T-cell (primary cell): ENCODE measurements around the gene DYSF. TPM values are rescaled to one million over a fixed set of nuclear protein-coding genes. Genes with fewer than 3 reads are reported as not detected.
"Not testable (repeated sequence)": the region's sequence is repeated elsewhere in the genome, so short reads cannot be mapped to it uniquely, and the experiment has no call there.

Experiments
- ATAC-seq, 4 experiments: fragments of 200-7000 bp in 3 of 4; fragments of 150-1000 bp in 1 of 4; cut with Tn5 transposase; replicated peaks in 1 of 4; 1 replicate in 3 of 4; 2 replicates in 1 of 4; pipeline ENCODE4 v1.10.0; 2021; ENCODE audit warnings: moderate library complexity in 3 of 4, mild to moderate bottlenecking in 2 of 4, moderate number of reproducible peaks in 1 of 4
- CTCF ChIA-PET, 2 donors: fragments of 300-600 bp; sonication (Branson Sonifier 250); formaldehyde crosslinking; loops; one replicate each; lab custom pipeline; 2022; ENCODE audit warnings: antibody characterized with exemption in 2 of 2; lab: Charles Lee
- POLR2A ChIA-PET, 2 donors: fragments of 300-600 bp; sonication (Branson Sonifier 250); formaldehyde crosslinking; loops; one replicate each; lab custom pipeline; 2022; ENCODE audit warnings: antibody characterized with exemption in 2 of 2; lab: Charles Lee
- DNase-seq, 35 experiments: peaks; one replicate each; pipeline versions ENCODE4 v3.0.0 to v3.0.0-alpha.2; 2013 to 2023
- H3K27ac ChIP-seq: one replicate; pipeline ENCODE4 v1.5.1; 2013; ENCODE audit warnings: low read length
- H3K27me3 ChIP-seq, 2 experiments: replicated peaks in 1 of 2; 1 replicate in 1 of 2; 2 replicates in 1 of 2; pipeline versions ENCODE4 v1.6.1 to v1.7.0; 2013; ENCODE audit warnings: low read length in 1 of 2, mixed read lengths in 1 of 2; ENCODE audit not compliant: control insufficient read depth in 2 of 2, insufficient read depth in 2 of 2; ENCODE audit errors: extremely low read depth in 1 of 2
- H3K36me3 ChIP-seq, 2 donors: 1 replicate in 1 of 2; 2 replicates in 1 of 2; pipeline versions ENCODE4 v1.6.1 to v1.7.0; 2013; ENCODE audit warnings: low read length in 1 of 2; ENCODE audit not compliant: control insufficient read depth in 2 of 2, insufficient read depth in 1 of 2; ENCODE audit errors: extremely low read depth in 1 of 2
- H3K4me1 ChIP-seq, 2 experiments: 1 replicate in 1 of 2; 2 replicates in 1 of 2; pipeline versions ENCODE4 v1.6.1 to v1.7.0; 2013; ENCODE audit warnings: low read length in 2 of 2, mixed read lengths in 1 of 2; ENCODE audit not compliant: insufficient read depth in 2 of 2, control insufficient read depth in 1 of 2; ENCODE audit errors: extremely low read depth in 1 of 2
- H3K4me3 ChIP-seq, 2 donors: 1 replicate in 1 of 2; 2 replicates in 1 of 2; pipeline versions ENCODE4 v1.5.1 to v1.7.0; 2013; ENCODE audit warnings: mild to moderate bottlenecking in 2 of 2, low read length in 1 of 2, moderate library complexity in 1 of 2; ENCODE audit not compliant: control insufficient read depth in 1 of 2; ENCODE audit errors: extremely low read depth in 1 of 2
- H3K9me3 ChIP-seq: 2 replicates; pipeline ENCODE4 v1.7.0; 2013
- H3K27ac Mint-ChIP-seq, 2 donors: one replicate each; pipeline ENCODE4 v1.8.0; 2020 to 2021; ENCODE audit warnings: mild to moderate bottlenecking in 2 of 2, mixed read lengths in 2 of 2
- H3K27me3 Mint-ChIP-seq, 2 donors: one replicate each; pipeline ENCODE4 v1.8.0; 2021 to 2022; ENCODE audit warnings: mixed read lengths in 2 of 2
- H3K36me3 Mint-ChIP-seq: one replicate; pipeline ENCODE4 v1.8.0; 2021; ENCODE audit warnings: mixed read lengths
- H3K4me1 Mint-ChIP-seq, 3 donors: one replicate each; pipeline ENCODE4 v1.8.0; 2020 to 2022; ENCODE audit warnings: mixed read lengths in 3 of 3, mild to moderate bottlenecking in 1 of 3
- H3K4me3 Mint-ChIP-seq, 3 donors: one replicate each; pipeline ENCODE4 v1.8.0; 2020 to 2022; ENCODE audit warnings: mild to moderate bottlenecking in 3 of 3, mixed read lengths in 3 of 3, moderate library complexity in 3 of 3
- H3K9me3 Mint-ChIP-seq, 3 donors: one replicate each; pipeline ENCODE4 v1.8.0; 2020 to 2022; ENCODE audit warnings: mixed read lengths in 3 of 3
- WGBS: methylation state at CpG from one replicate; pipeline ENCODE4 v1.1.5; 2013; ENCODE audit warnings: missing lambda C conversion rate; ENCODE audit not compliant: insufficient coverage; 5-methylcytosine and 5-hydroxymethylcytosine counted together
- total RNA-seq, 35 experiments: library from RNA in 6 of 35; stranded (reverse) in 6 of 35; fragments of 120-200 nt in 1 of 35; gene quantifications; one replicate each; pipeline versions ENCODE4 v1.2.1 to v1.2.4 and lab custom pipeline; 2013 to 2026

DYSF gene
- total RNA-seq, 5 donors from 2014 or later (not counting 1 experiment from before 2014, with no cell fraction given) = 0.56 to 3.4 (median 1.9) TPM

GRCh38 chr2:71643674-71644357 is 190.5 kb downstream of the DYSF start:
- H3K4me3 ChIP-seq = no peak overlapping the region
- H3K9me3 ChIP-seq = no peaks in the 10 kb centered on the region
- 77% methylated on average over 3 of the region's 13 CpGs for WGBS
- H3K27me3 Mint-ChIP-seq = peaks cover 20 to 42% of the 10 kb centered on the region in 2 donors
- H3K36me3 ChIP-seq = no peaks in the 10 kb centered on the region
- DNase-seq = no peak
- no peaks in the 10 kb centered on the region for H3K36me3 Mint-ChIP-seq
- H3K4me1 Mint-ChIP-seq = no peaks in the 10 kb centered on the region
- ChIA-PET POLR2A (no interaction called here), CTCF (no interaction called here)
- no peak overlapping the region for H3K27ac ChIP-seq
- no peaks in the 10 kb centered on the region for H3K4me1 ChIP-seq
- H3K9me3 Mint-ChIP-seq = peaks cover 0 to 5% (median 0%) of the 10 kb centered on the region in 3 donors
- H3K4me3 Mint-ChIP-seq = no peak overlapping the region
- no peak overlapping the region for H3K27ac Mint-ChIP-seq
- no peak for ATAC-seq
- peaks cover 0 to 31% of the 10 kb centered on the region in 2 experiments for H3K27me3 ChIP-seq

GRCh38 chr2:71646028-71646427 is 192.7 kb downstream of the DYSF start:
- Mint-ChIP-seq H3K36me3 (no peaks in the 10 kb centered on the region), H3K4me1 (no peaks in the 10 kb centered on the region), H3K27ac (no peak overlapping the region), H3K9me3 (peaks cover 0 to 5% (median 0%) of the 10 kb centered on the region in 3 donors), H3K27me3 (peaks cover 25 to 46% of the 10 kb centered on the region in 2 donors), H3K4me3 (no peak overlapping the region)
- Histone ChIP-seq H3K9me3 (no peaks in the 10 kb centered on the region), H3K4me1 (no peaks in the 10 kb centered on the region), H3K4me3 (no peak overlapping the region), H3K27me3 (peaks cover 0 to 31% of the 10 kb centered on the region in 2 experiments), H3K36me3 (no peaks in the 10 kb centered on the region), H3K27ac (no peak overlapping the region)
- WGBS = 77% methylated on average over 2 of the region's 4 CpGs
- ChIA-PET CTCF (no interaction called here), POLR2A (no interaction called here)
- DNase-seq (no peak), ATAC-seq (no peak)

- no CpG with 5 or more reads among the region's 1 CpG for WGBS
- Histone ChIP-seq H3K4me1 (no peaks in the 10 kb centered on the region), H3K4me3 (no peak overlapping the region), H3K36me3 (no peaks in the 10 kb centered on the region), H3K27me3 (peaks cover 0 to 30% of the 10 kb centered on the region in 2 experiments), H3K9me3 (no peaks in the 10 kb centered on the region), H3K27ac (no peak overlapping the region)
- Mint-ChIP-seq H3K27me3 (peaks cover 25 to 40% of the 10 kb centered on the region in 2 donors), H3K4me3 (no peak overlapping the region), H3K9me3 (peaks cover 0 to 5% (median 0%) of the 10 kb centered on the region in 3 donors), H3K4me1 (no peaks in the 10 kb centered on the region), H3K27ac (no peak overlapping the region), H3K36me3 (no peaks in the 10 kb centered on the region)
- no peak for DNase-seq
- no peak for ATAC-seq
- POLR2A ChIA-PET = no interaction called here
- CTCF ChIA-PET = interaction anchor here in 1 of 2 donors (0.7 kb wide), 1 partner anchor 100 kb away, joined by 4 read pairs; no protein-coding TSS in a partner anchor
Observed at GRCh38 chr2:71647356-71647755, 194.0 kb downstream of the DYSF start.

- Histone ChIP-seq H3K9me3 (no peaks in the 10 kb centered on the region), H3K36me3 (no peaks in the 10 kb centered on the region), H3K4me1 (no peaks in the 10 kb centered on the region), H3K4me3 (no peak overlapping the region), H3K27ac (no peak overlapping the region), H3K27me3 (peaks cover 0 to 5% of the 10 kb centered on the region in 2 experiments)
- Mint-ChIP-seq H3K4me3 (no peak overlapping the region), H3K27me3 (peaks cover 0 to 2% of the 10 kb centered on the region in 2 donors), H3K27ac (no peak overlapping the region), H3K36me3 (no peaks in the 10 kb centered on the region), H3K4me1 (no peaks in the 10 kb centered on the region), H3K9me3 (peaks cover 13 to 20% (median 17%) of the 10 kb centered on the region in 3 donors)
- DNase-seq = no peak
- CTCF ChIA-PET = no interaction called here
- no peak for ATAC-seq
- POLR2A ChIA-PET = no interaction called here
- WGBS = 92% methylated on average over 2 of the region's 2 CpGs
Observed at GRCh38 chr2:71655498-71655897, 202.1 kb downstream of the DYSF start.

GRCh38 chr2:71658256-71658655 is 204.9 kb downstream of the DYSF start:
- peaks cover 13 to 20% (median 17%) of the 10 kb centered on the region in 3 donors for H3K9me3 Mint-ChIP-seq
- POLR2A ChIA-PET, ATAC-seq: not testable (repeated sequence)

GRCh38 chr2:71658771-71659170 is 205.4 kb downstream of the DYSF start:
- H3K27ac Mint-ChIP-seq = no peak overlapping the region
- Histone ChIP-seq H3K4me1 (no peaks in the 10 kb centered on the region), H3K4me3 (no peak overlapping the region), H3K9me3 (no peaks in the 10 kb centered on the region), H3K27me3 (peaks cover 0 to 10% of the 10 kb centered on the region in 2 experiments), H3K27ac (no peak overlapping the region), H3K36me3 (no peaks in the 10 kb centered on the region)
- H3K27me3 Mint-ChIP-seq = no peaks in the 10 kb centered on the region
- H3K36me3 Mint-ChIP-seq = no peaks in the 10 kb centered on the region
- POLR2A ChIA-PET = no interaction called here
- no peaks in the 10 kb centered on the region for H3K4me1 Mint-ChIP-seq
- no peak for ATAC-seq
- H3K9me3 Mint-ChIP-seq = peaks cover 13 to 20% (median 17%) of the 10 kb centered on the region in 3 donors
- no peak overlapping the region for H3K4me3 Mint-ChIP-seq
- no peak for DNase-seq
- 82% methylated on average over 2 of the region's 3 CpGs for WGBS
- CTCF ChIA-PET = no interaction called here

More at GRCh38 chr2:71658256-71658655, 204.9 kb downstream of the DYSF start:
- H3K27me3 ChIP-seq, H3K36me3 Mint-ChIP-seq, H3K27ac Mint-ChIP-seq, H3K4me1 ChIP-seq, H3K4me3 ChIP-seq, H3K4me1 Mint-ChIP-seq, H3K9me3 ChIP-seq, CTCF ChIA-PET, H3K36me3 ChIP-seq, H3K4me3 Mint-ChIP-seq, H3K27ac ChIP-seq, DNase-seq, H3K27me3 Mint-ChIP-seq: not testable (repeated sequence)
- WGBS = 0% methylated on average over 1 of the region's 2 CpGs
